Measurements from ENCODE around the gene FABP7. TPM values are rescaled to one million over a fixed set of nuclear protein-coding genes. Genes with fewer than 3 reads are reported as not detected.
A peak's percentile ranks its signal among the peaks of the same experiment; 100 is the strongest.

The FABP7 gene
- total RNA-seq, 4 donors from 2014 or later: 0.48 to 0.55 TPM; not detected in 2

GRCh38 chr6:122770835-122771601, 8.5 kb upstream of the FABP7 start:
- Histone ChIP-seq H3K4me1 (peaks cover 0 to 32% (median 11%) of the 10 kb centered on the region in 4 donors), H3K27me3 (no peaks in the 10 kb centered on the region), H3K4me3 (no peak overlapping the region), H3K27ac (peak overlapping the region; percentile 51 to 79 (median 72)), H3K36me3 (no peaks in the 10 kb centered on the region), H3K9me3 (no peaks in the 10 kb centered on the region)
- TF ChIP-seq POLR2A (IDR thresholded peaks at IDR 0.05): no peak
- TF ChIP-seq CTCF (IDR thresholded peaks at IDR 0.05): peak in 2 of 5 experiments; percentile 24 to 45
- peak in 2 of 3 donors; percentile 20 to 49 for TF ChIP-seq POLR2AphosphoS5 (IDR thresholded peaks at IDR 0.05)
- no peak for TF ChIP-seq EP300 (IDR thresholded peaks at IDR 0.05; ENCODE audit: low read depth)
- WGBS, 2 donors (ENCODE audit: low coverage in 1 of 2): 50 to 67% methylated on average over 1 of the region's 1 CpG
- DNase-seq: no peak
- in situ Hi-C loops (cut with MboI; ENCODE audit: low pct_ligation_motif_present in 1 of 4, low pct_unique_long_range_greater_than_20kb in 1 of 4, low sequenced_read_pairs in 3 of 4): no loop called here
- intact Hi-C loops (cut with DNase I; ENCODE audit: low total_unique reads): no loop called here

- DNase-seq: no peak
- intact Hi-C loops (cut with DNase I; ENCODE audit: low total_unique reads): no loop called here
- no peaks in the 10 kb centered on the region for H3K27me3 ChIP-seq
- peaks cover 0 to 32% (median 11%) of the 10 kb centered on the region in 4 donors for H3K4me1 ChIP-seq
- TF ChIP-seq POLR2A (IDR thresholded peaks at IDR 0.05) (no peak), CTCF (IDR thresholded peaks at IDR 0.05) (peak in 1 of 5 experiments; percentile 11)
- 55 to 75% methylated on average over 3 of the region's 3 CpGs for WGBS, 2 donors (ENCODE audit: low coverage in 1 of 2)
- no peak overlapping the region for H3K4me3 ChIP-seq
- H3K36me3 ChIP-seq: no peaks in the 10 kb centered on the region
- no peaks in the 10 kb centered on the region for H3K9me3 ChIP-seq
- H3K27ac ChIP-seq: no peak overlapping the region
- in situ Hi-C loops (cut with MboI; ENCODE audit: low pct_ligation_motif_present in 1 of 4, low pct_unique_long_range_greater_than_20kb in 1 of 4, low sequenced_read_pairs in 3 of 4): no loop called here
These were observed 6.6 kb upstream of the FABP7 start for GRCh38 chr6:122772724-122773415.

- Histone ChIP-seq H3K9me3 (no peaks in the 10 kb centered on the region), H3K4me3 (no peak overlapping the region), H3K27ac (no peak overlapping the region), H3K36me3 (no peaks in the 10 kb centered on the region), H3K27me3 (no peaks in the 10 kb centered on the region), H3K4me1 (peaks cover 0 to 24% (median 11%) of the 10 kb centered on the region in 4 donors)
- intact Hi-C loops (cut with DNase I; ENCODE audit: low total_unique reads) (no loop called here), in situ Hi-C loops (cut with MboI; ENCODE audit: low pct_ligation_motif_present in 1 of 4, low pct_unique_long_range_greater_than_20kb in 1 of 4, low sequenced_read_pairs in 3 of 4) (no loop called here)
- DNase-seq: no peak
- TF ChIP-seq EP300 (IDR thresholded peaks at IDR 0.05; ENCODE audit: low read depth): no peak
- no peak for TF ChIP-seq POLR2A (IDR thresholded peaks at IDR 0.05)
- no peak for TF ChIP-seq CTCF (IDR thresholded peaks at IDR 0.05)
- TF ChIP-seq POLR2AphosphoS5 (IDR thresholded peaks at IDR 0.05): no peak
These were observed 3.5 kb upstream of the FABP7 start for GRCh38 chr6:122775975-122776374.

DNA sequence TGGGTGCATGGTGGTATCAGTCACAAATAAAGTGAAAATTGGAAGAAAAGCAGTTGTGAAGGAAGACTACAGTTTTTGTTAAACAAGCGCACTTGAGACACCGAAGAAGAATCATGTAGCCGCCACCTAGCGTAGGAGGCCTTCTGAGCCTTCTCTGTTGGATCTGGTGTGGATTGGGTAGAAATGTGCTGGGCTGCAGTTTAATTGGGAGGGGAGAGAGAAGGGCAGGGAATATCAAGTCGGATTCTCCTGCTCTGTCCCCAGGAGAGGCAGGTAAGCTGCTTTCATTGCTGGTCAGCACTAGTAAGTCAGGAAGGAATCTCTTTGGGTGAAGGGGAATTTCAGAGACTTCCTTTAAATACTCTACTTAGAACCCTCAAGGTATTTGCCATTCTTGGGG, 1.2 kb upstream of the FABP7 start:
- H3K9me3 ChIP-seq: no peaks in the 10 kb centered on the region
- H3K4me3 ChIP-seq: no peak overlapping the region
- no peaks in the 10 kb centered on the region for H3K27me3 ChIP-seq
- DNase-seq: no peak
- peaks cover 0 to 3% (median 1%) of the 10 kb centered on the region in 4 donors for H3K4me1 ChIP-seq
- no peak for TF ChIP-seq POLR2AphosphoS5 (IDR thresholded peaks at IDR 0.05)
- no peak for TF ChIP-seq POLR2A (IDR thresholded peaks at IDR 0.05)
- TF ChIP-seq CTCF (IDR thresholded peaks at IDR 0.05): no peak
- TF ChIP-seq EP300 (IDR thresholded peaks at IDR 0.05; ENCODE audit: low read depth): no peak
- WGBS, 2 donors (ENCODE audit: low coverage in 1 of 2): 87% methylated on average over 5 of the region's 5 CpGs
- intact Hi-C loops (cut with DNase I; ENCODE audit: low total_unique reads) (no loop called here), in situ Hi-C loops (cut with MboI; ENCODE audit: low pct_ligation_motif_present in 1 of 4, low pct_unique_long_range_greater_than_20kb in 1 of 4, low sequenced_read_pairs in 3 of 4) (no loop called here)
- H3K36me3 ChIP-seq: no peaks in the 10 kb centered on the region
- H3K27ac ChIP-seq: no peak overlapping the region

Measured in transverse colon (tissue), 4 donors.